Skin epidermis (tissue), 12 donors: ENCODE results near the gene ABCC9.

Source experiments
- H3K27ac ChIP-seq, 21 experiments: fragments of 200-600 bp; sonication (generic) in 11 of 21; one replicate each; pipeline ENCODE4 v1.5.0; 2020; ENCODE audit warnings: mild to moderate bottlenecking in 3 of 21, inconsistent platforms in 2 of 21, moderate library complexity in 2 of 21
- H3K4me3 ChIP-seq, 7 experiments: fragments of 200-600 bp; sonication (generic) in 2 of 7; one replicate each; pipeline ENCODE4 v1.5.0; 2020; ENCODE audit warnings: inconsistent platforms in 2 of 7, mild to moderate bottlenecking in 2 of 7, moderate library complexity in 1 of 7

The ABCC9 gene

DNA sequence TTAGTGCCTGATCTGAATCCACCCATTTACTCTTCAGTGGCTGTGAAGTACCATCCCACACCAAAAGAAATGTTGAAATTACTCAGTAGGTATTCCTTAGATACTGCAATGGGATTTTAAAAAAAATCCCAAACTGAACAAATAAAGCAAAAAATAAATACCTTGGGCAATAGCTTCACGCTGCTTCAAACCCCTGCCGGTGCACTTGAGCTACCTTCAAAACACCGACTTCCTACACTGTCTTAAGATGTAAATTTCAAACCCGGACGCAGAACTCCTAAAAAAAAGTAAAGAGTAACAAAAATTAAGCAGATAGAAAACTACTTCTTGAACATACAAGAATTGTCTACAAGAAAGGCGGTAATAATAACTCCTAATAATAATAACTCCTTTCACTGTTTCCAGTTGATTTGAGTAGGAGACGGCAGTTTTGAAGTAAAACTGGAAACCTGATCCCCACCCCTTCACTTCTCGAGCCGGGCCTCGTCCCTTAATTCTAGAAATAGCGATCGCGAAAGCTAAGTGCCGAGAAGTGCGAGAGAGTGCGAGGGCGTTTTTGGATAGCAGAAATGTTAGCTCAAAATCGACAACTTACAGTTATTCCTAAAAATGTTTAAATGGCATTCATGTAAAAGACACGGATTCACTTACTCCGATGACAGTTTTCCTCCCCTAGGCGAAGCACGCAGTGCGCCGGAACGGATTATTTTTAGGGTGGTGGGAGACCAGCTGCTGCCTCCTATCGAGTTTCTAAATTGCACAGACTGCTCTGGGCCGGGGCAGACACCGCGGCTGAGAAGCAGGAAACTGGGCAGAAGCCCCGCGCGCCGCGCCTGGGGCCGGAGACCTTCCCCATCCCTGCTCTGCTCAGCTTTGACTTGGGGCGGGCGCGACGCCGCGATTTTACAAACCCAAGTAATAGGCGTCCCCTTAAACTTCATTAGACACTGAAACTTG, at the start of gene ABCC9:
Gene ABCC9, minus strand, starts transcription at position 878 of the 957 bp plus-strand sequence. CDS start 4,752 bp downstream, outside the sequence.
- H3K27ac ChIP-seq: peak within 1 kb of the TSS in 20 of 21 experiments; percentile 10 to 84 (median 58)
- H3K4me3 ChIP-seq: peak within 1 kb of the TSS; percentile 13 to 37 (median 25)

- no peak overlapping the region for H3K27ac ChIP-seq
Observed at GRCh38 chr12:21989819-21990412, 48.7 kb upstream of the ABCC9 start.

DNA sequence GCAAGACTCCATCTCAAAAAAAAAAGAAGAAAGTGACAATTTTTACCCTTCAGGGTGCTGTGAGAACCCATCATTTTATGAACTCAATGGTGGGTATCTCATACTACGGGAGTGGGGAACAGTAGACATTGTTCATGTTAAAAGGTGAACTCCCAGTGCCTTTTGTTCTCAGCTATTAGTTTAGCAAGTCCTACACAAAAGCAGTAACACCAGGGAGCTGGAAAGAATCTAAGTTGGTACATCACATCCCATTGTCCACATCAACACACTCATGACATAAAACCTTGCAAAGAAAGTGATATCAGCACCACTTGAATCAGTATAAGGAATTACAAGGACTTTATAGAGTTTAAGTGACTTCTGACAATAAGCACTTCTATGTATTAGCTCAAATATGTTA, 47.4 kb upstream of the ABCC9 start:
- no peak overlapping the region for H3K4me3 ChIP-seq
- H3K27ac ChIP-seq: no peak overlapping the region

More at GRCh38 chr12:21989819-21990412, 48.7 kb upstream of the ABCC9 start:
- no peak overlapping the region for H3K4me3 ChIP-seq

DNA sequence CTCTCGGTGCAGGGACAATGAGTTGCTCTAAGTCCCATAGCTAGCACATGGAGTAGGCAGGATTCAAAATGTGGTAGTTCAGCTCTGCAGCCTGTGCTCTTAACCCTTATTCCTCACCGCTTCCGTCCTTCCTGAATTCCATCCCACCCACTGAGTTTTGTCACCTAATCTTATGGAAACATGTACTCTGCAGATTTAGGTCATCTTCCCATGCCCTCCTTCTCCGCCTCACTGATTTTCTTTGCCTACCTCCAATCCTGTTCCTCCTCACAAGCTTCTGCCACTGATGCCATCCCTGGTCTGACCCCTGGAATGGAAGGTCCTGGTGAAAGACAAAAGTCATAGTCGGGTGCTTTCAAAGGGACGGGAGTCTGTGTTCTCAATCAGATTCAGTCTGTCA, 46.5 kb upstream of the ABCC9 start:
- Histone ChIP-seq H3K4me3 (no peak overlapping the region), H3K27ac (no peak overlapping the region)

DNA sequence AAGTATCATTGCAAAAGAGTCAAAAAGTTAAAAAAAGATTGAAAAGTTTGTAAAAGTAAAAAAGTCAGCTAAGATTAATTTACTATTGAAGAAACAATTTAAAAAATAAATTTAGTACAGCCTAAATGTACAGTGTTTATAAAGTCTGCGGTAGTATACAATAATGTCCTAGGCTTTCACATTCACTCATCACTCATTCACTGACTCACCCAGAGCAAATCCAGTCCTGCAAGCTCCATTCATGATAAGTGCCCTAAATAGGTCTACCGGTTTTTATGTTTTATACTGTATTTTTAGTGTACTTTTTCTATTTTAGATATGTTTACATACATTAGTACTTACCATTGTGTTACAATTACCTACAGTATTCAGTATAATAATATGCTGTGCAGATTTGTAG, 43.9 kb upstream of the ABCC9 start:
- Histone ChIP-seq H3K27ac (no peak overlapping the region), H3K4me3 (no peak overlapping the region)

GRCh38 chr12:21984375-21984774, 43.1 kb upstream of the ABCC9 start:
- Histone ChIP-seq H3K27ac (no peak overlapping the region), H3K4me3 (no peak overlapping the region)

- Histone ChIP-seq H3K27ac (no peak overlapping the region), H3K4me3 (no peak overlapping the region)
Observed at GRCh38 chr12:21983095-21983494, 41.9 kb upstream of the ABCC9 start.

- no peak overlapping the region for H3K4me3 ChIP-seq
- H3K27ac ChIP-seq: no peak overlapping the region
Observed at GRCh38 chr12:21980544-21980943, 39.3 kb upstream of the ABCC9 start.

GRCh38 chr12:21975293-21975692, 34.1 kb upstream of the ABCC9 start:
- Histone ChIP-seq H3K4me3 (no peak overlapping the region), H3K27ac (no peak overlapping the region)

DNA sequence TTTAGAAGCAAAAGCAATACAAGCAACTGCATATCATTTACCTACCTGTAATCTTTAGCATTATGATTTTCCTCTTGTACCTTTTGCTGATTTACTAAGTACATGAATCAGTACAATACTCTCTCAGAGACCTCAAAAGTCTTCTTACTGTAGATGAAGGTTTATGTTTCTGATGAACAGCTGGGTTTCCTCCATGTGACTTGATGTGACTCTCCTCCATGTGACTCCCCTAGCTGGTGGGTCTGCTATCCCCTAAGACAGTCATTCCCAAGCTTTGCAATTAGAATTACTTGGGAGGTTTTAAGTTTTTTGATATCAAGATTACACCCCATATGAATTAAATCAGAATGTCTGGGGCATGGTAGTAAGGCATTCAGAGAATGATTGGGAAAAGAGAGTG, 32.0 kb upstream of the ABCC9 start:
- Histone ChIP-seq H3K27ac (no peak overlapping the region), H3K4me3 (no peak overlapping the region)

- H3K27ac ChIP-seq: no peak overlapping the region
- no peak overlapping the region for H3K4me3 ChIP-seq
Observed at GRCh38 chr12:21972055-21972454, 30.8 kb upstream of the ABCC9 start.

DNA sequence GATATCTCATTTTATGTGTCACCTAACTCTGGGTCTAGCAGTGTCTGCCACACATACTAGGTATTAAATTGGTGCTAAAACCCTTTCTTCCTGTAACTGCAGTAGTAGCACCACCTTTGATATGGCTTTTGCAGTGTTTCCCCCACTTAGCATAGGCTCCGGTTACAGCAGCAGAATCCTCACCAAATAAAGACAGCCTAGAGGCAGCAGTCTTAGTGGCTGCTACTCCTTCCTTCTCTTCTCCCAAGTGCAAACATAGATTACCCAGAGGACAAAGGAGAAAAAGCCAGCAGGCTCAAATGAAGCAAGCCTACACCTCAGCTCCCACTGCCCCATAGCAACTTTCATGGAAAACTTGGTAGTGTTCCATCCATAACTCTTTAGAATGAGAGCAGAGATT, 30.1 kb upstream of the ABCC9 start:
- H3K4me3 ChIP-seq: no peak overlapping the region
- H3K27ac ChIP-seq: no peak overlapping the region

DNA sequence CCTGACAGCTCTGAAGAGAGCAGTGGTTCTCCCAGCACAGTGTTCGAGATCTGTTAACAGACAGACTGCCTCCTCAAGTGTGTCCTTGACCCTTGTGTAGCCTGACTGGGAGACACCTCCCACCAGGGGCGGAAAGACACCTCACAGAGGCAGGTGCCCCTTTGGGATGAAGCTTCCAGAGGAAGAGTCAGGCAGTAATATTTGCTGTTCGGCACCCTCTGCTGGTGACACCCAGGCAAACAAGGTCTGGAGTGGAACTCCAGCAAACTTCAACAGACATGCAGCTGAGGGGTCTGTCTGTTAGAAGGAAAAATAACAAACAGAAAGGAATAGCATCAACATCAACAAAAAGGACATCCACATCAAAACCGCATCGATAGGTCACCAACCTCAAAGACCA, 21.6 kb upstream of the ABCC9 start:
- Histone ChIP-seq H3K27ac (no peak overlapping the region), H3K4me3 (no peak overlapping the region)

- Histone ChIP-seq H3K27ac (no peak overlapping the region), H3K4me3 (no peak overlapping the region)
Observed at GRCh38 chr12:21962236-21962635, 21.0 kb upstream of the ABCC9 start.

DNA sequence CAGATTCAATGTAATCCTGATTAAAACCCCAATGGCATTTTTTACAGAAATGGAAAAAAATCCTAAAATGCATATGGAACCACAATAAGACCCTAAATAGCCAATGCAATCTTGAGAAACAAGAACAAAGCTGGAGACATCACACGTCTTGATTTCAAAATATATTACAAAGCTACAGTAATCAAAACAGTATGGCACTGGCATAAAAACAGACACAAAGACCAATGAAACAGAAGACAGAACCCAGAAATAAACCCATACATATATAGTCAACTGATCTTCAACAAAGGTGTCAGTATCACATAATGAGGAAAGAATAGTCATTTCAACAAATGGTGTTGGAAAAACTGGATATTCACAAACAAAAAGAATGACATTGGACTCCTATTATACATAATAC, 9.4 kb upstream of the ABCC9 start:
- no peak overlapping the region for H3K4me3 ChIP-seq
- H3K27ac ChIP-seq: no peak overlapping the region

- Histone ChIP-seq H3K4me3 (no peak overlapping the region), H3K27ac (no peak overlapping the region)
Observed at GRCh38 chr12:21949036-21949435, 7.8 kb upstream of the ABCC9 start.

- H3K27ac ChIP-seq: no peak overlapping the region
Observed at GRCh38 chr12:21946983-21947382, 5.8 kb upstream of the ABCC9 start.

GRCh38 chr12:21945002-21945401, 3.8 kb upstream of the ABCC9 start:
- Histone ChIP-seq H3K4me3 (no peak overlapping the region), H3K27ac (no peak overlapping the region)

More at GRCh38 chr12:21946983-21947382, 5.8 kb upstream of the ABCC9 start:
- H3K4me3 ChIP-seq: no peak overlapping the region

GRCh38 chr12:21942377-21942703, 1.1 kb upstream of the ABCC9 start:
- Histone ChIP-seq H3K27ac (peak overlapping the region in 12 of 21 experiments; percentile 26 to 84 (median 73)), H3K4me3 (peak overlapping the region in 6 of 7 experiments; percentile 21 to 37 (median 29))

- Histone ChIP-seq H3K27ac (peak overlapping the region in 20 of 21 experiments; percentile 10 to 84 (median 58)), H3K4me3 (peak overlapping the region; percentile 13 to 37 (median 25))
Observed at GRCh38 chr12:21941506-21942376, 515 bp upstream of the ABCC9 start.
